ENCODE data around the gene WNT11. TPM values are rescaled to one million over a fixed set of nuclear protein-coding genes. Genes with fewer than 3 reads are reported as not detected.
A peak's percentile ranks its signal among the peaks of the same experiment; 100 is the strongest.

The WNT11 gene
- total RNA-seq, 2 donors from 2014 or later: 1.6 to 6.8 TPM

- no peak for TF ChIP-seq CTCF (IDR thresholded peaks at IDR 0.05)
- Histone ChIP-seq H3K36me3 (no peaks in the 10 kb centered on the region), H3K4me3 (no peak overlapping the region), H3K4me1 (peaks cover 0 to 15% of the 10 kb centered on the region in 2 donors), H3K27me3 (no peaks in the 10 kb centered on the region), H3K27ac (no peak overlapping the region), H3K9me3 (no peaks in the 10 kb centered on the region)
- DNase-seq (ENCODE audit: low spot score): no peak
Observed at GRCh38 chr11:76155500-76156227, 50.6 kb downstream of the WNT11 start.

- peak; percentile 76 for DNase-seq (ENCODE audit: low spot score)
- Histone ChIP-seq H3K27ac (no peak overlapping the region), H3K4me1 (peaks cover 0 to 15% of the 10 kb centered on the region in 2 donors), H3K4me3 (no peak overlapping the region), H3K27me3 (no peaks in the 10 kb centered on the region), H3K36me3 (no peaks in the 10 kb centered on the region), H3K9me3 (no peaks in the 10 kb centered on the region)
- no peak for TF ChIP-seq CTCF (IDR thresholded peaks at IDR 0.05)
Observed at GRCh38 chr11:76153571-76153923, 52.8 kb downstream of the WNT11 start.

GRCh38 chr11:76152741-76153570 is 53.3 kb downstream of the WNT11 start:
- no peak for TF ChIP-seq CTCF (IDR thresholded peaks at IDR 0.05)
- no peaks in the 10 kb centered on the region for H3K36me3 ChIP-seq
- peak overlapping the region in 1 of 2 donors; percentile 44 for H3K4me3 ChIP-seq
- no peaks in the 10 kb centered on the region for H3K27me3 ChIP-seq
- no peak overlapping the region for H3K27ac ChIP-seq
- no peak for DNase-seq (ENCODE audit: low spot score)
- no peaks in the 10 kb centered on the region for H3K9me3 ChIP-seq
- peaks cover 0 to 15% of the 10 kb centered on the region in 2 donors for H3K4me1 ChIP-seq

GRCh38 chr11:76152086-76152681 is 54.1 kb downstream of the WNT11 start:
- Histone ChIP-seq H3K27ac (no peak overlapping the region), H3K4me1 (peaks cover 0 to 15% of the 10 kb centered on the region in 2 donors), H3K27me3 (no peaks in the 10 kb centered on the region), H3K4me3 (peak overlapping the region; percentile 15 to 44), H3K9me3 (no peaks in the 10 kb centered on the region), H3K36me3 (no peaks in the 10 kb centered on the region)
- DNase-seq (ENCODE audit: low spot score): peak; percentile 96
- peak; percentile 89 to 99 for TF ChIP-seq CTCF (IDR thresholded peaks at IDR 0.05)

- H3K4me1 ChIP-seq: peaks cover 0 to 15% of the 10 kb centered on the region in 2 donors
- no peaks in the 10 kb centered on the region for H3K27me3 ChIP-seq
- H3K27ac ChIP-seq: no peak overlapping the region
- no peak for DNase-seq (ENCODE audit: low spot score)
- TF ChIP-seq CTCF (IDR thresholded peaks at IDR 0.05): no peak
- H3K9me3 ChIP-seq: no peaks in the 10 kb centered on the region
- H3K4me3 ChIP-seq: no peak overlapping the region
- no peaks in the 10 kb centered on the region for H3K36me3 ChIP-seq
Observed at GRCh38 chr11:76151556-76152085, 54.7 kb downstream of the WNT11 start.
